ENCODE measurements around the gene CASK. TPM values are rescaled to one million over a fixed set of nuclear protein-coding genes. Genes with fewer than 3 reads are reported as not detected.

The CASK gene
- total RNA-seq, 1 donor from 2014 or later, result 18.6 TPM

- DNase-seq (ENCODE audit: low spot score), result no peak
- intact Hi-C loops (cut with micrococcal nuclease), result no loop called here
- H3K4me1 Mint-ChIP-seq (ENCODE audit: low read depth), result peaks cover 5% of the 10 kb centered on the region
- no peaks in the 10 kb centered on the region for H3K9me3 Mint-ChIP-seq
- H3K4me3 Mint-ChIP-seq (ENCODE audit: low read depth), result no peak overlapping the region
- peaks cover 18% of the 10 kb centered on the region for H3K36me3 Mint-ChIP-seq (ENCODE audit: low read depth)
- H3K27ac Mint-ChIP-seq, result no peak overlapping the region
- H3K27me3 Mint-ChIP-seq (ENCODE audit: low read depth), result no peaks in the 10 kb centered on the region
Observed at GRCh38 chrX:41543025-41543424, 380.3 kb downstream of the CASK start.

GRCh38 chrX:41542536-41542935 lies 380.8 kb downstream of the CASK start:
- no peaks in the 10 kb centered on the region for H3K27me3 Mint-ChIP-seq (ENCODE audit: low read depth)
- H3K27ac Mint-ChIP-seq, result no peak overlapping the region
- H3K4me3 Mint-ChIP-seq (ENCODE audit: low read depth), result no peak overlapping the region
- H3K4me1 Mint-ChIP-seq (ENCODE audit: low read depth), result peaks cover 5% of the 10 kb centered on the region
- H3K36me3 Mint-ChIP-seq (ENCODE audit: low read depth), result peaks cover 18% of the 10 kb centered on the region
- no peak for DNase-seq (ENCODE audit: low spot score)
- no peaks in the 10 kb centered on the region for H3K9me3 Mint-ChIP-seq
- intact Hi-C loops (cut with micrococcal nuclease), result no loop called here

GRCh38 chrX:41542135-41542534 lies 381.2 kb downstream of the CASK start:
- Mint-ChIP-seq H3K36me3 (ENCODE audit: low read depth) (peaks cover 18% of the 10 kb centered on the region), H3K9me3 (no peaks in the 10 kb centered on the region), H3K4me3 (ENCODE audit: low read depth) (no peak overlapping the region), H3K27me3 (ENCODE audit: low read depth) (no peaks in the 10 kb centered on the region), H3K27ac (no peak overlapping the region), H3K4me1 (ENCODE audit: low read depth) (peaks cover 5% of the 10 kb centered on the region)
- intact Hi-C loops (cut with micrococcal nuclease), result no loop called here
- DNase-seq (ENCODE audit: low spot score), result no peak

- H3K27ac Mint-ChIP-seq, result no peak overlapping the region
- H3K4me1 Mint-ChIP-seq (ENCODE audit: low read depth), result peaks cover 7% of the 10 kb centered on the region
- intact Hi-C loops (cut with micrococcal nuclease), result no loop called here
- DNase-seq (ENCODE audit: low spot score), result no peak
- no peak overlapping the region for H3K4me3 Mint-ChIP-seq (ENCODE audit: low read depth)
- no peaks in the 10 kb centered on the region for H3K27me3 Mint-ChIP-seq (ENCODE audit: low read depth)
- no peaks in the 10 kb centered on the region for H3K9me3 Mint-ChIP-seq
- peaks cover 18% of the 10 kb centered on the region for H3K36me3 Mint-ChIP-seq (ENCODE audit: low read depth)
Observed at GRCh38 chrX:41541386-41541785, 382.0 kb downstream of the CASK start.

GRCh38 chrX:41538707-41539106 lies 384.6 kb downstream of the CASK start:
- intact Hi-C loops (cut with micrococcal nuclease), result no loop called here
- no peaks in the 10 kb centered on the region for H3K27me3 Mint-ChIP-seq (ENCODE audit: low read depth)
- H3K9me3 Mint-ChIP-seq, result no peaks in the 10 kb centered on the region
- H3K4me3 Mint-ChIP-seq (ENCODE audit: low read depth), result no peak overlapping the region
- no peak for DNase-seq (ENCODE audit: low spot score)
- no peak overlapping the region for H3K27ac Mint-ChIP-seq
- peaks cover 7% of the 10 kb centered on the region for H3K4me1 Mint-ChIP-seq (ENCODE audit: low read depth)
- peaks cover 18% of the 10 kb centered on the region for H3K36me3 Mint-ChIP-seq (ENCODE audit: low read depth)

GRCh38 chrX:41530085-41530484 lies 393.3 kb downstream of the CASK start:
- Mint-ChIP-seq H3K4me1 (ENCODE audit: low read depth) (peaks cover 14% of the 10 kb centered on the region), H3K27ac (no peak overlapping the region), H3K27me3 (ENCODE audit: low read depth) (no peaks in the 10 kb centered on the region), H3K36me3 (ENCODE audit: low read depth) (peaks cover 21% of the 10 kb centered on the region), H3K4me3 (ENCODE audit: low read depth) (no peak overlapping the region), H3K9me3 (no peaks in the 10 kb centered on the region)
- intact Hi-C loops (cut with micrococcal nuclease), result no loop called here
- no peak for DNase-seq (ENCODE audit: low spot score)

- intact Hi-C loops (cut with micrococcal nuclease), result no loop called here
- H3K4me1 Mint-ChIP-seq (ENCODE audit: low read depth), result peaks cover 17% of the 10 kb centered on the region
- no peak for DNase-seq (ENCODE audit: low spot score)
- H3K27ac Mint-ChIP-seq, result no peak overlapping the region
- H3K4me3 Mint-ChIP-seq (ENCODE audit: low read depth), result no peak overlapping the region
- H3K36me3 Mint-ChIP-seq (ENCODE audit: low read depth), result peaks cover 24% of the 10 kb centered on the region
- no peaks in the 10 kb centered on the region for H3K9me3 Mint-ChIP-seq
- H3K27me3 Mint-ChIP-seq (ENCODE audit: low read depth), result no peaks in the 10 kb centered on the region
Observed at GRCh38 chrX:41529221-41529620, 394.1 kb downstream of the CASK start.

- Mint-ChIP-seq H3K4me1 (ENCODE audit: low read depth) (peaks cover 17% of the 10 kb centered on the region), H3K27me3 (ENCODE audit: low read depth) (no peaks in the 10 kb centered on the region), H3K4me3 (ENCODE audit: low read depth) (no peak overlapping the region), H3K27ac (no peak overlapping the region), H3K36me3 (ENCODE audit: low read depth) (peaks cover 25% of the 10 kb centered on the region), H3K9me3 (no peaks in the 10 kb centered on the region)
- intact Hi-C loops (cut with micrococcal nuclease), result no loop called here
- no peak for DNase-seq (ENCODE audit: low spot score)
Observed at GRCh38 chrX:41528784-41529183, 394.6 kb downstream of the CASK start.

GRCh38 chrX:41526925-41527324 lies 396.4 kb downstream of the CASK start:
- H3K4me3 Mint-ChIP-seq (ENCODE audit: low read depth), result no peak overlapping the region
- H3K9me3 Mint-ChIP-seq, result no peaks in the 10 kb centered on the region
- DNase-seq (ENCODE audit: low spot score), result no peak
- peak overlapping the region; percentile 36 for H3K27ac Mint-ChIP-seq
- H3K27me3 Mint-ChIP-seq (ENCODE audit: low read depth), result no peaks in the 10 kb centered on the region
- intact Hi-C loops (cut with micrococcal nuclease), result no loop called here
- peaks cover 35% of the 10 kb centered on the region for H3K36me3 Mint-ChIP-seq (ENCODE audit: low read depth)
- peaks cover 17% of the 10 kb centered on the region for H3K4me1 Mint-ChIP-seq (ENCODE audit: low read depth)

GRCh38 chrX:41526271-41526670 lies 397.1 kb downstream of the CASK start:
- no peak for DNase-seq (ENCODE audit: low spot score)
- Mint-ChIP-seq H3K9me3 (no peaks in the 10 kb centered on the region), H3K4me1 (ENCODE audit: low read depth) (peaks cover 17% of the 10 kb centered on the region), H3K27ac (no peak overlapping the region), H3K27me3 (ENCODE audit: low read depth) (no peaks in the 10 kb centered on the region), H3K4me3 (ENCODE audit: low read depth) (no peak overlapping the region), H3K36me3 (ENCODE audit: low read depth) (peaks cover 34% of the 10 kb centered on the region)
- intact Hi-C loops (cut with micrococcal nuclease), result no loop called here

- Mint-ChIP-seq H3K27me3 (ENCODE audit: low read depth) (no peaks in the 10 kb centered on the region), H3K4me1 (ENCODE audit: low read depth) (peaks cover 28% of the 10 kb centered on the region), H3K9me3 (no peaks in the 10 kb centered on the region), H3K36me3 (ENCODE audit: low read depth) (peaks cover 30% of the 10 kb centered on the region), H3K4me3 (ENCODE audit: low read depth) (no peak overlapping the region), H3K27ac (no peak overlapping the region)
- no peak for DNase-seq (ENCODE audit: low spot score)
- intact Hi-C loops (cut with micrococcal nuclease), result no loop called here
Observed at GRCh38 chrX:41522671-41523070, 400.7 kb downstream of the CASK start.

- Mint-ChIP-seq H3K36me3 (ENCODE audit: low read depth) (peaks cover 30% of the 10 kb centered on the region), H3K4me1 (ENCODE audit: low read depth) (peaks cover 31% of the 10 kb centered on the region), H3K27ac (no peak overlapping the region), H3K27me3 (ENCODE audit: low read depth) (no peaks in the 10 kb centered on the region), H3K4me3 (ENCODE audit: low read depth) (no peak overlapping the region), H3K9me3 (no peaks in the 10 kb centered on the region)
- DNase-seq (ENCODE audit: low spot score), result no peak
- intact Hi-C loops (cut with micrococcal nuclease), result no loop called here
Observed at GRCh38 chrX:41522081-41522480, 401.3 kb downstream of the CASK start.

GRCh38 chrX:41519468-41519867 lies 403.9 kb downstream of the CASK start:
- Mint-ChIP-seq H3K4me1 (ENCODE audit: low read depth) (peaks cover 27% of the 10 kb centered on the region), H3K27ac (no peak overlapping the region), H3K36me3 (ENCODE audit: low read depth) (peaks cover 19% of the 10 kb centered on the region), H3K4me3 (ENCODE audit: low read depth) (no peak overlapping the region), H3K9me3 (no peaks in the 10 kb centered on the region), H3K27me3 (ENCODE audit: low read depth) (no peaks in the 10 kb centered on the region)
- intact Hi-C loops (cut with micrococcal nuclease), result loop anchor here (2.0 to 10.0 kb wide), 2 partner anchors 41 to 585 kb away; no protein-coding TSS in a partner anchor
- DNase-seq (ENCODE audit: low spot score), result no peak

- H3K9me3 Mint-ChIP-seq, result no peaks in the 10 kb centered on the region
- H3K36me3 Mint-ChIP-seq (ENCODE audit: low read depth), result peaks cover 19% of the 10 kb centered on the region
- H3K4me3 Mint-ChIP-seq (ENCODE audit: low read depth), result no peak overlapping the region
- intact Hi-C loops (cut with micrococcal nuclease), result loop anchor here (2.0 to 10.0 kb wide), 2 partner anchors 42 to 584 kb away; no protein-coding TSS in a partner anchor
- DNase-seq (ENCODE audit: low spot score), result no peak
- peak overlapping the region; percentile 62 for H3K27ac Mint-ChIP-seq
- no peaks in the 10 kb centered on the region for H3K27me3 Mint-ChIP-seq (ENCODE audit: low read depth)
- H3K4me1 Mint-ChIP-seq (ENCODE audit: low read depth), result peaks cover 30% of the 10 kb centered on the region
Observed at GRCh38 chrX:41518841-41519220, 404.5 kb downstream of the CASK start.
